SH-SY5Y (cell line): ENCODE results near the gene PVALB.

Experiments used
- GATA2 ChIP-seq: IDR thresholded peaks from 2 replicates; pipeline ENCODE4 v1.6.1; 2011; ENCODE audit warnings: mild to moderate bottlenecking, low read depth, low read length
- GATA3 ChIP-seq: IDR thresholded peaks from 2 replicates; pipeline ENCODE4 v1.6.1; 2011; ENCODE audit warnings: low read depth, mild to moderate bottlenecking, low read length, moderate library complexity

GRCh38 chr22:36864454-36865215 is 47.8 kb upstream of the PVALB start:
- TF ChIP-seq GATA2 (no peak), GATA3 (no peak)
